Stimulated activated CD4-positive, alpha-beta T cell treated with anti-CD3 and anti-CD28 coated beads, Interleukin-2, amount 100 ng/mL, for 4 hours (primary cell): ENCODE measurements around the gene LAMTOR3.
"Not testable (repeated sequence)": the region's sequence is repeated elsewhere in the genome, so short reads cannot be mapped to it uniquely, and the experiment has no call there.

Experiments
- DNase-seq: peaks from one replicate; pipeline ENCODE4 v3.0.0-alpha.2; 2020; ENCODE audit warnings: low read depth

The LAMTOR3 gene

GRCh38 chr4:99830051-99830450 lies 64.2 kb downstream of the LAMTOR3 start:
- not testable (repeated sequence) for DNase-seq

GRCh38 chr4:99828477-99828876 lies 65.8 kb downstream of the LAMTOR3 start:
- no peak for DNase-seq
